ENCODE results near the gene PAIP2B. TPM values are rescaled to one million over a fixed set of nuclear protein-coding genes. Genes with fewer than 3 reads are reported as not detected.

Gene PAIP2B
- total RNA-seq, 1 donor from 2014 or later = 17.1 TPM

GRCh38 chr2:71148506-71149063 lies 78.3 kb downstream of the PAIP2B start:
- Histone ChIP-seq H3K36me3 (no peaks in the 10 kb centered on the region), H2AFZ (replicated peaks) (no peak overlapping the region), H3K4me2 (no peak overlapping the region), H3K4me3 (no peak overlapping the region), H3F3A (ENCODE audit: low read depth) (peaks cover 3% of the 10 kb centered on the region), H3K79me2 (ENCODE audit: low read depth) (no peaks in the 10 kb centered on the region), H3K27ac (no peak overlapping the region), H4K20me1 (ENCODE audit: low read depth) (peaks cover 6% of the 10 kb centered on the region), H3K9ac (no peak overlapping the region), H3K4me1 (no peaks in the 10 kb centered on the region), H3K9me3 (ENCODE audit: low read depth) (no peaks in the 10 kb centered on the region), H3K27me3 (no peaks in the 10 kb centered on the region)
- Mint-ChIP-seq H3K4me3 (no peak overlapping the region), H3K4me1 (no peaks in the 10 kb centered on the region), H3K27ac (no peak overlapping the region), H3K9me3 (no peaks in the 10 kb centered on the region), H3K36me3 (peaks cover 24% of the 10 kb centered on the region), H3K27me3 (ENCODE audit: insufficient read depth, low read depth) (peaks cover 6% of the 10 kb centered on the region)
- TF ChIP-seq, protein P1, sequence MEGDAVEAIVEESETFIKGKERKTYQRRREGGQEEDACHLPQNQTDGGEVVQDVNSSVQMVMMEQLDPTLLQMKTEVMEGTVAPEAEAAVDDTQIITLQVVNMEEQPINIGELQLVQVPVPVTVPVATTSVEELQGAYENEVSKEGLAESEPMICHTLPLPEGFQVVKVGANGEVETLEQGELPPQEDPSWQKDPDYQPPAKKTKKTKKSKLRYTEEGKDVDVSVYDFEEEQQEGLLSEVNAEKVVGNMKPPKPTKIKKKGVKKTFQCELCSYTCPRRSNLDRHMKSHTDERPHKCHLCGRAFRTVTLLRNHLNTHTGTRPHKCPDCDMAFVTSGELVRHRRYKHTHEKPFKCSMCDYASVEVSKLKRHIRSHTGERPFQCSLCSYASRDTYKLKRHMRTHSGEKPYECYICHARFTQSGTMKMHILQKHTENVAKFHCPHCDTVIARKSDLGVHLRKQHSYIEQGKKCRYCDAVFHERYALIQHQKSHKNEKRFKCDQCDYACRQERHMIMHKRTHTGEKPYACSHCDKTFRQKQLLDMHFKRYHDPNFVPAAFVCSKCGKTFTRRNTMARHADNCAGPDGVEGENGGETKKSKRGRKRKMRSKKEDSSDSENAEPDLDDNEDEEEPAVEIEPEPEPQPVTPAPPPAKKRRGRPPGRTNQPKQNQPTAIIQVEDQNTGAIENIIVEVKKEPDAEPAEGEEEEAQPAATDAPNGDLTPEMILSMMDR (IDR thresholded peaks at IDR 0.05) = no peak
- TF ChIP-seq EZH2 (IDR thresholded peaks at IDR 0.05) = no peak
- TF ChIP-seq EZH2phosphoT487 (IDR thresholded peaks at IDR 0.05) = no peak
- no peak for DNase-seq (ENCODE audit: low spot score)

- H3K36me3 Mint-ChIP-seq = peaks cover 29% of the 10 kb centered on the region
- no peaks in the 10 kb centered on the region for H3K27me3 Mint-ChIP-seq (ENCODE audit: insufficient read depth, low read depth)
- no peak overlapping the region for H3K9ac ChIP-seq
- TF ChIP-seq, protein P1 (IDR thresholded peaks at IDR 0.05) = no peak
- TF ChIP-seq EZH2phosphoT487 (IDR thresholded peaks at IDR 0.05) (no peak), EZH2 (IDR thresholded peaks at IDR 0.05) (no peak)
- no peaks in the 10 kb centered on the region for H3K4me1 Mint-ChIP-seq
- H3K4me3 ChIP-seq = no peak overlapping the region
- H3K27me3 ChIP-seq = no peaks in the 10 kb centered on the region
- no peak overlapping the region for H3K4me2 ChIP-seq
- no peaks in the 10 kb centered on the region for H3K9me3 ChIP-seq (ENCODE audit: low read depth)
- H3K4me3 Mint-ChIP-seq = no peak overlapping the region
- no peaks in the 10 kb centered on the region for H3K79me2 ChIP-seq (ENCODE audit: low read depth)
- no peaks in the 10 kb centered on the region for H3K4me1 ChIP-seq
- H3K36me3 ChIP-seq = peaks cover 5% of the 10 kb centered on the region
- no peak for DNase-seq (ENCODE audit: low spot score)
- no peak overlapping the region for H2AFZ ChIP-seq (replicated peaks)
- H3K9me3 Mint-ChIP-seq = no peaks in the 10 kb centered on the region
- H3F3A ChIP-seq (ENCODE audit: low read depth) = peaks cover under 1% of the 10 kb centered on the region
- H3K27ac ChIP-seq = no peak overlapping the region
- no peak overlapping the region for H3K27ac Mint-ChIP-seq
- no peaks in the 10 kb centered on the region for H4K20me1 ChIP-seq (ENCODE audit: low read depth)
Observed at GRCh38 chr2:71143782-71144181, 83.1 kb downstream of the PAIP2B start.

DNA sequence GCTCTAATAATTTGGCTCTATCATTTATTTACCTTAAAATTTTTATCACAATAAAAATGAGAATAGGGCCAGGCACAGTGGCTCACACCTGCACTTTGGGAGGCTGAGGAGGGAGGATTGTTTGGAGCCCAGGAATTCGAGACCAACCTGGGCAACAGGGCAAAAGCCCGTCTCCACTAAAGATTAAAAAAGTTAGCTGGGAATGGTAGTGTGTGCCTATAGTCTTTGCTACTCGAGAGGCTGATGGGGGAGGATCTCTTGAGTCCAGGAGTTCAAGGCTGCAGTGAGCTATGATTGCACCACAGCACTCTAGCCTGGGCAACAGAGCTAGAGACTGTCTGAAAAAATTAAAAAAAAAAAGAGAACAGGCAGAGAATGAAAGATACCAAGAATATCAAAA lies 90.7 kb downstream of the PAIP2B start:
- H3K4me2 ChIP-seq = no peak overlapping the region
- DNase-seq (ENCODE audit: low spot score) = no peak
- H3K27me3 Mint-ChIP-seq (ENCODE audit: insufficient read depth, low read depth) = no peaks in the 10 kb centered on the region
- peaks cover 12% of the 10 kb centered on the region for H3K36me3 Mint-ChIP-seq
- no peaks in the 10 kb centered on the region for H3F3A ChIP-seq (ENCODE audit: low read depth)
- no peaks in the 10 kb centered on the region for H3K4me1 Mint-ChIP-seq
- no peak overlapping the region for H3K27ac ChIP-seq
- no peak overlapping the region for H3K4me3 Mint-ChIP-seq
- peaks cover 2% of the 10 kb centered on the region for H3K4me1 ChIP-seq
- no peak overlapping the region for H3K4me3 ChIP-seq
- H3K9me3 ChIP-seq (ENCODE audit: low read depth) = no peaks in the 10 kb centered on the region
- peaks cover 7% of the 10 kb centered on the region for H4K20me1 ChIP-seq (ENCODE audit: low read depth)
- no peak overlapping the region for H3K9ac ChIP-seq
- no peak overlapping the region for H2AFZ ChIP-seq (replicated peaks)
- no peaks in the 10 kb centered on the region for H3K9me3 Mint-ChIP-seq
- H3K36me3 ChIP-seq = peaks cover 16% of the 10 kb centered on the region
- peaks cover 20% of the 10 kb centered on the region for H3K79me2 ChIP-seq (ENCODE audit: low read depth)
- no peak for TF ChIP-seq EZH2 (IDR thresholded peaks at IDR 0.05)
- TF ChIP-seq, protein P1 (IDR thresholded peaks at IDR 0.05) = no peak
- no peak for TF ChIP-seq EZH2phosphoT487 (IDR thresholded peaks at IDR 0.05)
- H3K27me3 ChIP-seq = no peaks in the 10 kb centered on the region
- H3K27ac Mint-ChIP-seq = no peak overlapping the region
